ENCODE data around the gene RAB39B.

- TF ChIP-seq POLR2AphosphoS5 (IDR thresholded peaks at IDR 0.05; ENCODE audit: low read depth) (no peak), EZH2 (IDR thresholded peaks at IDR 0.05; ENCODE audit: low read depth, unreplicated experiment) (no peak), JUNB (IDR thresholded peaks at IDR 0.05; ENCODE audit: unreplicated experiment) (no peak), CREB1 (CRISPR knock-in tag; IDR thresholded peaks at IDR 0.05; ENCODE audit: low read depth) (no peak), ZNF331 (CRISPR knock-in tag; IDR thresholded peaks at IDR 0.05; ENCODE audit: low read depth) (no peak)
- TF ChIP-seq, protein P1, sequence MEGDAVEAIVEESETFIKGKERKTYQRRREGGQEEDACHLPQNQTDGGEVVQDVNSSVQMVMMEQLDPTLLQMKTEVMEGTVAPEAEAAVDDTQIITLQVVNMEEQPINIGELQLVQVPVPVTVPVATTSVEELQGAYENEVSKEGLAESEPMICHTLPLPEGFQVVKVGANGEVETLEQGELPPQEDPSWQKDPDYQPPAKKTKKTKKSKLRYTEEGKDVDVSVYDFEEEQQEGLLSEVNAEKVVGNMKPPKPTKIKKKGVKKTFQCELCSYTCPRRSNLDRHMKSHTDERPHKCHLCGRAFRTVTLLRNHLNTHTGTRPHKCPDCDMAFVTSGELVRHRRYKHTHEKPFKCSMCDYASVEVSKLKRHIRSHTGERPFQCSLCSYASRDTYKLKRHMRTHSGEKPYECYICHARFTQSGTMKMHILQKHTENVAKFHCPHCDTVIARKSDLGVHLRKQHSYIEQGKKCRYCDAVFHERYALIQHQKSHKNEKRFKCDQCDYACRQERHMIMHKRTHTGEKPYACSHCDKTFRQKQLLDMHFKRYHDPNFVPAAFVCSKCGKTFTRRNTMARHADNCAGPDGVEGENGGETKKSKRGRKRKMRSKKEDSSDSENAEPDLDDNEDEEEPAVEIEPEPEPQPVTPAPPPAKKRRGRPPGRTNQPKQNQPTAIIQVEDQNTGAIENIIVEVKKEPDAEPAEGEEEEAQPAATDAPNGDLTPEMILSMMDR (conservative IDR thresholded peaks at IDR 0.05; ENCODE audit: low read depth in 2 of 2) = no peak
- TF ChIP-seq, protein P2, sequence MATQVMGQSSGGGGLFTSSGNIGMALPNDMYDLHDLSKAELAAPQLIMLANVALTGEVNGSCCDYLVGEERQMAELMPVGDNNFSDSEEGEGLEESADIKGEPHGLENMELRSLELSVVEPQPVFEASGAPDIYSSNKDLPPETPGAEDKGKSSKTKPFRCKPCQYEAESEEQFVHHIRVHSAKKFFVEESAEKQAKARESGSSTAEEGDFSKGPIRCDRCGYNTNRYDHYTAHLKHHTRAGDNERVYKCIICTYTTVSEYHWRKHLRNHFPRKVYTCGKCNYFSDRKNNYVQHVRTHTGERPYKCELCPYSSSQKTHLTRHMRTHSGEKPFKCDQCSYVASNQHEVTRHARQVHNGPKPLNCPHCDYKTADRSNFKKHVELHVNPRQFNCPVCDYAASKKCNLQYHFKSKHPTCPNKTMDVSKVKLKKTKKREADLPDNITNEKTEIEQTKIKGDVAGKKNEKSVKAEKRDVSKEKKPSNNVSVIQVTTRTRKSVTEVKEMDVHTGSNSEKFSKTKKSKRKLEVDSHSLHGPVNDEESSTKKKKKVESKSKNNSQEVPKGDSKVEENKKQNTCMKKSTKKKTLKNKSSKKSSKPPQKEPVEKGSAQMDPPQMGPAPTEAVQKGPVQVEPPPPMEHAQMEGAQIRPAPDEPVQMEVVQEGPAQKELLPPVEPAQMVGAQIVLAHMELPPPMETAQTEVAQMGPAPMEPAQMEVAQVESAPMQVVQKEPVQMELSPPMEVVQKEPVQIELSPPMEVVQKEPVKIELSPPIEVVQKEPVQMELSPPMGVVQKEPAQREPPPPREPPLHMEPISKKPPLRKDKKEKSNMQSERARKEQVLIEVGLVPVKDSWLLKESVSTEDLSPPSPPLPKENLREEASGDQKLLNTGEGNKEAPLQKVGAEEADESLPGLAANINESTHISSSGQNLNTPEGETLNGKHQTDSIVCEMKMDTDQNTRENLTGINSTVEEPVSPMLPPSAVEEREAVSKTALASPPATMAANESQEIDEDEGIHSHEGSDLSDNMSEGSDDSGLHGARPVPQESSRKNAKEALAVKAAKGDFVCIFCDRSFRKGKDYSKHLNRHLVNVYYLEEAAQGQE (IDR thresholded peaks at IDR 0.05; ENCODE audit: unreplicated experiment) = no peak
These were observed 6.7 kb upstream of the RAB39B start for GRCh38 chrX:155270969-155271368.
